NCI-H1048 (cell line): Measurements from ENCODE around the gene OR5H6.
"Not testable (repeated sequence)": the region's sequence is repeated elsewhere in the genome, so short reads cannot be mapped to it uniquely, and the experiment has no call there.

Source experiments
- DNase-seq: peaks from one replicate; lab custom pipeline; 2025; lab: John Stamatoyannopoulos, UW

The OR5H6 gene

DNA sequence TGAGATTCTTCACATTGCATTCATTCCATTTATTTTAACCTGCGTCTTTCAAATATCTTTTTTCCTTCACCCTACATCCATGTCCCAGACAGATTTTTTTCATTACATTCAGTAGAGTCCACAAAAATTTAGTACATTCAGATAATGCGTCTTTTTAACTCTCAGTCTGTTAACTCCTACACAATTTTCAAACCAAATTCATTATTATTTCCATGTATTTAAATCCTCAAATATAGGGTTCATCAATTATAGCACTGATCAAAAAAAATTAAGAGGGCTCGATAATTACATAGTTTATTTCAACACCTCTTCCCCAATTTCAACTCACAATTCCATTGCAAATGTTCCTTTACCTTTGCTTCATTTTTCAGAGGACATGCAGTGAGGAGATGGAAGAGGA is at the start of gene OR5H6:
Gene OR5H6 (plus strand): TSS at position 301 of the 400 bp plus-strand sequence. CDS start 89 bp downstream, at position 390.
- no peak for DNase-seq

DNA sequence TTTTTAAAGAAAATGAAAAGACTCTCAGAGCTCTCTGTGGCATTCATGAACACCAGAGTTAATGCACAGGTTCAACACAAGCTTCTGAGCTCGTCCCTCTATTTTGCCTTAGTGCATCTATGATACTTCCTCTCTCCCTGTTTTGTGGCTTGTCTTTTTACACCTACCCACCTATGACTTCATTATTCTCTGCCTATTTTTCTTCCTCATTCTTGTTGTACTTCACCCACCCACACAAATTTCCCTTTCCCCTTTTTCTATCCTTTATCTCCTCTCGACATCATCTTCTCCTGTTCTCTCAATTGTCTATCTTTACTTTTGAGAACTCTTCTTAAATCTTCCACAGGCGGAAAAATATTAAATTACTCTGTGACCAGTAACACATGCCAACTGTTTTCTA is 49.0 kb upstream of the OR5H6 start:
- no peak for DNase-seq

GRCh38 chr3:98223907-98224672 is 40.0 kb upstream of the OR5H6 start:
- no peak for DNase-seq

DNA sequence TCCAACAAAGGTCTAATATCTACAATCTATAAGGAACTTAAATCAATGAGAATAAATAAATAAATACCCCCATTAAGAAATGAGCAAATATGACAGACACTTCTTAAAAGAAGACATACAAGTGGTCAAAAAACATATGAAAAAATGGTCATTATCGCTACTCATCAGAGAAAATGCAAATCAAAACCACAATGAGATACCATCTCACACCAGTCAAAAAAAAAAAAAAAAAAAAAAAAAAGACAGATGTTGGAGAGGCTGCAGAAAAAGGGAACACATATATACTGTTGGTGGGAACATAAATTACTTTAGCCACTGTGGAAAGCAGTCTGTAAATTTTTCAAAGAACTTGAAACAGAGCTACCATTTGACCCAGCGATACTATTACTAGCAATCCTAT is 31.6 kb upstream of the OR5H6 start:
- no peak for DNase-seq

- no peak for DNase-seq
Observed at GRCh38 chr3:98233468-98233867, 30.6 kb upstream of the OR5H6 start.

DNA sequence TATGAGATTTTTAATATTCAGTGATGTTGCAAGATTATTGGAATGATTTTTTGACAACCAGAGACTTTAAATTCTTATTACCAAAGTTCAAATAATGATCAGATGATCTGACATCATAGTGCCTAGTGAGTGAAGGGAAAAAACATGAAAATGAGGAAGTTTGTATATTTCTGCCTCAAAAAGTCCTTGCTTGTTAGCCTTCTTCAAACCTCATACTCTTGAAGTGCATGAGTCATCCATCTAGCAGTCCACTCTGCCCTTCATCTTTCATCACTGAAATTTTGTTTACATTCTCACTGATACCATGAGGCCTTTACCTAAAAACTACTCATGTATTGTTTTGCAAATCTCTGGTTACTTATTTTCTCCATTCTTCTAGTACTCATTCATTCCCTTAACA is 23.9 kb upstream of the OR5H6 start:
- no peak for DNase-seq

DNA sequence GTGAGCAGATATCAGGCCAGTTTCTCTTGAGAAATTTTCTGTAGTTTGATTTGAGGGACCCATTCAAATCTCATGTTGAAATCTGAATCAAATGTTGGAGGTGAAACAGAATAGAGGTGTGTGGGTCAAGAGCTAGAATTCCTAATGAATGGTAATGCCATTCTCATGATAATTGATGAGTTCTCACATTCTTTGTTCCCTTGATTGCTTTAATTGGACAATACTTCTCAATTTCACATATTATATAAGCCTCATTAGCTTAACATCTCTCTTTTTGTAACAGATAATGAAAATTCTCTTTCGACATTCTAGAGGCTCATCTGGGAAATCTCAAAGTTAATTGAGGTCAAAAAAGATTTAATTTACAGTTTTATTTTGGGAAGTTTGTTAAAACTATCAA is 21.9 kb upstream of the OR5H6 start:
- DNase-seq = no peak

- DNase-seq = no peak
Observed at GRCh38 chr3:98243843-98244242, 20.2 kb upstream of the OR5H6 start.

- DNase-seq = no peak
Observed at GRCh38 chr3:98246142-98246541, 17.9 kb upstream of the OR5H6 start.

GRCh38 chr3:98256026-98256425 is 8.0 kb upstream of the OR5H6 start:
- DNase-seq = not testable (repeated sequence)

GRCh38 chr3:98259707-98260106 is 4.3 kb upstream of the OR5H6 start:
- no peak for DNase-seq

- DNase-seq = no peak
Observed at GRCh38 chr3:98262046-98262445, 2.0 kb upstream of the OR5H6 start.

GRCh38 chr3:98269846-98270245 is 5.8 kb downstream of the OR5H6 start:
- DNase-seq = no peak

GRCh38 chr3:98272126-98272525 is 8.1 kb downstream of the OR5H6 start:
- no peak for DNase-seq

- no peak for DNase-seq
Observed at GRCh38 chr3:98274914-98275313, 10.9 kb downstream of the OR5H6 start.

DNA sequence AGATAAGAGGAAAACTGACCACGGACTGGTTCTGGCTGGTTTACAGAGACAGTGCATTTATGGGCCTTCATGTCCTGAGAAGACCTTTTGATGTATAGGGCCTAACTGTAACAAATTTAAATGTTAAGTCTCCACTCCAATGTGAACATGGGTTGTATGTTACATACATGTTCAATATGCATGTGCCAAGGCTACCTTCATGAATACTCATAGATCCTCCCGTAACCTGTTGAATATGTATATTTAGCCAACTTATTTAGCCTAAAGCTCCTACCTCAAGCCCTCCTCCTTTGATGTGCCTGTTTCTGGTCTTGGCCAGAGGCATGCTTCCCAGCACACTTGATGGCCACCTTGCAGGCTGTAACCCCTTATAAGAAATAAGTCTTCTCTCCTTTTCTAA is 18.2 kb downstream of the OR5H6 start, which contains the start of gene OR5H2:
Gene OR5H2 (plus strand): TSS at position 301 of the 400 bp plus-strand sequence. CDS start 398 bp downstream, outside the sequence.
- no peak for DNase-seq

GRCh38 chr3:98290916-98291315 is 26.9 kb downstream of the OR5H6 start:
- no peak for DNase-seq

DNA sequence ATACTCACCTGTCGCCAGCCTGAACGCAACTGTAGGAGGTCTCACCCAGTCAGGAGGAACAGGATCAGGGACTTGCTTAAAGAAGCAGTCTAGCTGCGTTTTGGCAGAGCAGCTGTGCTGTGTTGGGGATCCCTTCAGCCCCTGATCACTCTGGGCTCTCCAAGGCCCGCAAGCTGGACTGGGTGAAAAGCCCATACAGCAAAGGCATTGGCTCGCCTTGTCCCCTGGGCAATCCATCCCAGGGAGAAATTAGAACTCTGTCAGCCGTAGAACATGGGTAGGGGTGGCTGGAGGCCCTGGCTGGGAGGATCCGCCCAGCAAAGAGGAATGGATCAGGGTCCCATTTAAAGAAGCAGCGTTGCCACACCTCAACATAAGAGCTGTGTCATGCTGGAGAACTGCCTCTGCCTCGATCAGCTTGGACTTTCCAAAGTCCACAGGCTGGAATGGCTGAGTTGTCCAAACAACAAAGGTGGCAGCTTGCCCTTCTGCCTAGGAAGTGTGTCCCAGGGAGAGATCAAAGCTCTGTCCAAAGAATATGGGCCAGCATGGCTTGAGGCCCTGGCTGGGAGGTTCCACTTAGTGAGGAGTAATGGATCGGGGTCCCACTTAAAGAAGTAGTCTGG is 27.4 kb downstream of the OR5H6 start:
- DNase-seq = no peak
